ENCODE measurements around the gene P4HB. TPM values are rescaled to one million over a fixed set of nuclear protein-coding genes. Genes with fewer than 3 reads are reported as not detected.

Gene P4HB
- total RNA-seq, 1 donor from 2014 or later = 678 TPM

DNA sequence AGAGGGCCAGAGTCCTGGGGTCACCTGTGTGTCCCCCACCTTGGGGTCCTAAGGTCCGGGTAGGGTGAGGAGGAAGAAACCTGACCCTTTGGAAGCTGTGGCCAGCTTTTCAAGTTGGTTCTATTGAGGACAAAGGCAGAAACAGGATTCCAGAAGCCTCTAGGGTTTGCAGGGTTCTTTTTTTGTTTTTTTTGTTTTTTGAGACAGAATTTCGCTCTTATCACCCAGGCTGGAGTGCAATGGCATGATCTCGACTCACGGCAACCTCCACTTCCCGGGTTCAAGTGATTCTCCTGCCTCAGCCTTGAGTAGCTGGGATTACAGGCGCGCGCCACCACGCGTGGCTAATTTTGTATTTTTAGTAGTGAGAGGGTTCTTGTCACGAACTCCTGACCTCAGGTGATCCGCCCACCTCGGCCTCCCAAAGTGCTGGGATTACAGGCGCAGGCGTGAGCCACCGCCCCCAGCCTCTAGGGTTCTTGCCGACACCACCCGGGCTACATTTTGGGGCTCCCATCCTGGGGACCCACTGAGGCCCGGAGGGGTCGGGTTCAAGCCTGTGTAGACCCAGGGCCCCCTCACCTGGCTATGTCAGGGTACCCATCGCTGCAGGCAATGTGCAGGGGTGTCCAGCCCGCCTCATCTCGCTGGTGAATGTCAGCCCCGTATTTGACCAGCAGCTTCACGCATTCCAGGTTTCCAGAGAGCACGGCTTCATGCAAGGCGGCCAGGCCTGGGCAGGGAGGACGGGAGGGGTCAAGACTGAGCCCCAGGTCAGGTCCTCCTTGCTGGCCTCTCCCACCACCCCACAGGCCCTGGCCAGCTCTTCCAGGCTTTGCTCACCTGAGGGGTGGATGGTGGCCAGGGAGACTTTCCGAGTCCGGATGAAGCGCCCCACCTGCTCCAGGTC, 26.2 kb downstream of the P4HB start:
- DNase-seq (ENCODE audit: low spot score) = no peak
- H3K4me3 Mint-ChIP-seq (ENCODE audit: unreplicated experiment) = peak overlapping the region; percentile 87
- peaks cover 11% of the 10 kb centered on the region for H3K4me1 Mint-ChIP-seq (ENCODE audit: unreplicated experiment)
- H3K36me3 Mint-ChIP-seq (ENCODE audit: low read depth, unreplicated experiment) = peaks cover 9% of the 10 kb centered on the region
- no peaks in the 10 kb centered on the region for H3K9me3 Mint-ChIP-seq (ENCODE audit: unreplicated experiment)
- TF ChIP-seq, protein P1, sequence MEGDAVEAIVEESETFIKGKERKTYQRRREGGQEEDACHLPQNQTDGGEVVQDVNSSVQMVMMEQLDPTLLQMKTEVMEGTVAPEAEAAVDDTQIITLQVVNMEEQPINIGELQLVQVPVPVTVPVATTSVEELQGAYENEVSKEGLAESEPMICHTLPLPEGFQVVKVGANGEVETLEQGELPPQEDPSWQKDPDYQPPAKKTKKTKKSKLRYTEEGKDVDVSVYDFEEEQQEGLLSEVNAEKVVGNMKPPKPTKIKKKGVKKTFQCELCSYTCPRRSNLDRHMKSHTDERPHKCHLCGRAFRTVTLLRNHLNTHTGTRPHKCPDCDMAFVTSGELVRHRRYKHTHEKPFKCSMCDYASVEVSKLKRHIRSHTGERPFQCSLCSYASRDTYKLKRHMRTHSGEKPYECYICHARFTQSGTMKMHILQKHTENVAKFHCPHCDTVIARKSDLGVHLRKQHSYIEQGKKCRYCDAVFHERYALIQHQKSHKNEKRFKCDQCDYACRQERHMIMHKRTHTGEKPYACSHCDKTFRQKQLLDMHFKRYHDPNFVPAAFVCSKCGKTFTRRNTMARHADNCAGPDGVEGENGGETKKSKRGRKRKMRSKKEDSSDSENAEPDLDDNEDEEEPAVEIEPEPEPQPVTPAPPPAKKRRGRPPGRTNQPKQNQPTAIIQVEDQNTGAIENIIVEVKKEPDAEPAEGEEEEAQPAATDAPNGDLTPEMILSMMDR (IDR thresholded peaks at IDR 0.05; ENCODE audit: unreplicated experiment) = no peak
- H3K27ac Mint-ChIP-seq (ENCODE audit: unreplicated experiment) = peak overlapping the region; percentile 78
- peaks cover 17% of the 10 kb centered on the region for H3K27me3 Mint-ChIP-seq (ENCODE audit: unreplicated experiment)

DNA sequence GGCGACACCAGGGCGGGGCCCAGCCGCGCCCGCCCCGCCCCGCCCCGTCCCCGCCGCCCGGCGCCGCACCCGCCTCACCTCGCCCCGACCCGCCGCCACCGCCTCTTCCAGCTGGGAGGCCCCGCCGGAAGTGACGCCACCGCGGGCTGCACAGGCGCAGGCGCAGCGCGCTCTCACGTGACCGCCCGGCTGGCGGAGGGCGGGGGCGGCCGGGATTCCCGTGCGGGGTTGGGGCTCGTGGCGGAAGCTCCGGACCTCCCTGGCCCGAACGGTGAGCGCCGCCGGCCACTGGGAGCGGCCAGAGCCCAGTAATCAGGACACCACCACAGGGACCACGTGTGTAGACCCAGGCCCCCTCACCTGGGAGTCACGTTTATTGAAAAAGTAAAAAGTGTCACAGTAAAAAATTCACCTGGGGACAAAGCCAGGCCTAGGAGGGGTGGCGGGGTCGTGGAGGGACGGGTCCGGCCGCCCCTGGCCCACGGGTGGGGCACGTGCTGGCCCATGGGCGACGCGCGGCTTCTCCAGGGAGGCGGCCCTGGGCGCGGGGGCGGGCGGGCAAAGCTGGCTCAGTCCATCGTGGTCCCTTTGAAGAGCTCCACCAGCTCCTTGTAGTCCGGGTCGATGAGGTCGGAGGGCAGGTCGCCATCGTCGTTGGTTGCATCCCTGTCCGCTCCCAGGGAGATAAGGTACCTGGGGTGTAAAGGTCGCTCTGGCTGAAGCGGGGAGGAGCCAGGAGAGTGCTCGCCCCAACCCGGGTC, 27.0 kb downstream of the P4HB start, which contains the start of gene MCRIP1:
Gene MCRIP1 (minus strand): TSS at position 132 of the 761 bp plus-strand sequence. CDS start 8,785 bp downstream, outside the sequence.
- Mint-ChIP-seq H3K9me3 (ENCODE audit: unreplicated experiment) (no peaks in the 10 kb centered on the region), H3K4me1 (ENCODE audit: unreplicated experiment) (peaks cover 13% of the 10 kb centered on the region), H3K36me3 (ENCODE audit: low read depth, unreplicated experiment) (peaks cover 9% of the 10 kb centered on the region), H3K27ac (ENCODE audit: unreplicated experiment) (peak within 1 kb of the TSS; percentile 78), H3K4me3 (ENCODE audit: unreplicated experiment) (peak within 1 kb of the TSS; percentile 92), H3K27me3 (ENCODE audit: unreplicated experiment) (peaks cover 20% of the 10 kb centered on the region)
- TF ChIP-seq, protein P1 (IDR thresholded peaks at IDR 0.05; ENCODE audit: unreplicated experiment) = no peak
- peak; percentile 96 for DNase-seq (ENCODE audit: low spot score)

DNA sequence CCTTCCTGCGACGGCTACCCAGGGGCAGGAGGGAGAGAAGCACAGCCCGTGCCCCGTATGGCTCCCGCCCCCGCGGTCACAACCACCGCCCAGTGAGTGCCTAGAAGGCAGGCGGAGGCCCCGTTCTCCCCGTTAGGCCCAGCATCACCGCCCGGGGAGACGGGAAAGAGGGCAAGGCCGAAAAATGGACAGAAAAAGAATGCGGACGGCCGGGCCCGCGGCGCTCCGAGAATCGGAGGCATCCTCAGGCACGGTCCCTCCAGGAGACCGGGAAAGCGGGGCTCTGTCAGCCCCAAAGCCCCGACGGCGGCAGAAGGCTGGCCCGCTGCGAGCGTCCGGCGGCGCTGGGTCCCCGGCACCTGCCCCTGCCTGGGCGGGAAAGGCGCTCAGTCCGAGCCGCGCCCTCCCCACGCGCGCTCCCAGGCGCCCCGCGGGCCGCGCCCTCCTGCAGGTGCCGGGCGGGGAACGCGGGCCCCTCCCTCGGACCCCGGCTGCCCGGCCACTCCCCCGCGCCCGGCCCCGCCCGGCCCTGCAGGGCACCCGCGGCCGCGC, 27.7 kb downstream of the P4HB start:
- Mint-ChIP-seq H3K27me3 (ENCODE audit: unreplicated experiment) (peaks cover 19% of the 10 kb centered on the region), H3K4me3 (ENCODE audit: unreplicated experiment) (peak overlapping the region; percentile 92), H3K9me3 (ENCODE audit: unreplicated experiment) (no peaks in the 10 kb centered on the region), H3K36me3 (ENCODE audit: low read depth, unreplicated experiment) (peaks cover 9% of the 10 kb centered on the region), H3K27ac (ENCODE audit: unreplicated experiment) (peak overlapping the region; percentile 52), H3K4me1 (ENCODE audit: unreplicated experiment) (peaks cover 14% of the 10 kb centered on the region)
- TF ChIP-seq, protein P1 (IDR thresholded peaks at IDR 0.05; ENCODE audit: unreplicated experiment) = no peak
- DNase-seq (ENCODE audit: low spot score) = no peak

DNA sequence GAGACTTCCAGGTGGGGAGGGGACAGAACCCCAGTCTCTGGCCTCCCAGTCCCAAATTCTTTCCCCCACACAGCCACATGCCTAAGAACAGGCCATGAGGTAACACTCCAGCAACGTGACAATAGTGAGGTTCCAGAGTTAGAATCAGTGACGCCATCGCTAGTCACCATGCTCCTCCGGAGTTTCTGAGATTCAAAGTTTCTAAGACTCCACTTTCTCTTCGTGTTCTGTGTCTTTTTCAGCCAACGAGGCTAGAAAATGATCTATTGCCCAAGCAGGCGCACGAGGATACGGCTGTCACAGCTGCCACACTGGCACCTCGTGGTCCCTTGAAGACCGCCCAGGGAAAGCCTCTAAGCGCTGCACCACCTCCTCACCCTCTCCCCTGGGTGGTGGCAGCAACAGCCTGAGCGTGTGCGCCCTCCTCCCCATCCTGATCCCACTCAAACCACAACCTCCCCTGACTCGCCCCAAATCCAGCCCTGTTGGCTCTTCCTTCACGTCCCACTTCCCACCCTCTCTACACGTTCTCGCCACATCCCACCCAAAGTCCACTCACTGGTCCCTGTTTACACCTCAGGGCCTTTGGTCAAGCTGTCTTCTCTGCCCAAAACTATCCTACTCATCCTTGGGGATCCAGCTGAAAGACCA, 28.3 kb downstream of the P4HB start:
- TF ChIP-seq, protein P1 (IDR thresholded peaks at IDR 0.05; ENCODE audit: unreplicated experiment) = no peak
- peaks cover 14% of the 10 kb centered on the region for H3K4me1 Mint-ChIP-seq (ENCODE audit: unreplicated experiment)
- no peak for DNase-seq (ENCODE audit: low spot score)
- no peaks in the 10 kb centered on the region for H3K9me3 Mint-ChIP-seq (ENCODE audit: unreplicated experiment)
- peaks cover 9% of the 10 kb centered on the region for H3K36me3 Mint-ChIP-seq (ENCODE audit: low read depth, unreplicated experiment)
- H3K27ac Mint-ChIP-seq (ENCODE audit: unreplicated experiment) = peak overlapping the region; percentile 52
- peaks cover 17% of the 10 kb centered on the region for H3K27me3 Mint-ChIP-seq (ENCODE audit: unreplicated experiment)
- H3K4me3 Mint-ChIP-seq (ENCODE audit: unreplicated experiment) = peak overlapping the region; percentile 92
